Hepatocyte (in vitro differentiated cells): ENCODE measurements around the gene LY6G6F. TPM values are rescaled to one million over a fixed set of nuclear protein-coding genes. Genes with fewer than 3 reads are reported as not detected.

ENCODE experiments used
- DNase-seq: peaks from one replicate; pipeline ENCODE4 v3.0.0-alpha.2; 2016; ENCODE audit warnings: low spot score
- H2AFZ ChIP-seq: fragments of 200-600 bp; sonication (generic); 2 replicates; pipeline ENCODE4 v1.6.0; 2016; ENCODE audit warnings: antibody characterized with exemption, mild to moderate bottlenecking
- H3K27ac ChIP-seq: fragments of 200-600 bp; sonication (generic); 2 replicates; pipeline ENCODE4 v1.5.1; 2016; ENCODE audit warnings: mild to moderate bottlenecking
- H3K27me3 ChIP-seq: fragments of 200-600 bp; sonication (generic); 2 replicates; pipeline ENCODE4 v1.6.1; 2016
- H3K36me3 ChIP-seq: fragments of 200-600 bp; sonication (generic); replicated peaks from 2 replicates; pipeline ENCODE4 v1.5.1; 2016; ENCODE audit warnings: low read depth; ENCODE audit not compliant: insufficient read depth
- H3K4me1 ChIP-seq: fragments of 200-600 bp; sonication (generic); 2 replicates; pipeline ENCODE4 v1.5.1; 2016; ENCODE audit warnings: mild to moderate bottlenecking, moderate library complexity; ENCODE audit not compliant: insufficient read depth
- H3K4me2 ChIP-seq: fragments of 200-600 bp; sonication (generic); 2 replicates; pipeline ENCODE4 v1.6.0; 2016
- H3K4me3 ChIP-seq: fragments of 200-600 bp; sonication (generic); 2 replicates; pipeline ENCODE4 v1.5.1; 2016; ENCODE audit warnings: mild to moderate bottlenecking
- H3K79me2 ChIP-seq: fragments of 200-600 bp; sonication (generic); 2 replicates; pipeline ENCODE4 v1.6.0; 2017; ENCODE audit warnings: mild to moderate bottlenecking
- H3K9me2 ChIP-seq: fragments of 200-600 bp; sonication (generic); replicated peaks from 2 replicates; pipeline ENCODE4 v1.6.0; 2017; ENCODE audit warnings: mild to moderate bottlenecking; ENCODE audit not compliant: insufficient read depth
- H3K9me3 ChIP-seq: fragments of 200-600 bp; sonication (generic); 2 replicates; pipeline ENCODE4 v1.5.1; 2016; ENCODE audit warnings: low read depth, mild to moderate bottlenecking
- H4K20me1 ChIP-seq: fragments of 200-600 bp; sonication (generic); 2 replicates; pipeline ENCODE4 v1.6.0; 2016; ENCODE audit warnings: mild to moderate bottlenecking; ENCODE audit not compliant: insufficient read depth, poor library complexity, severe bottlenecking
- CTCF ChIP-seq: fragments of 200-600 bp; sonication (generic); IDR thresholded peaks from 2 replicates; pipeline ENCODE4 v1.5.1; 2016; ENCODE audit warnings: antibody characterized with exemption, mild to moderate bottlenecking; ENCODE audit not compliant: poor library complexity
- EZH2 ChIP-seq: fragments of 200-600 bp; sonication (generic); IDR thresholded peaks from 2 replicates; pipeline ENCODE4 v1.6.1; 2016; ENCODE audit warnings: antibody characterized with exemption, mild to moderate bottlenecking, borderline replicate concordance
- EZH2phosphoT487 ChIP-seq: fragments of 200-600 bp; sonication (generic); IDR thresholded peaks from one replicate; pipeline ENCODE4 v1.6.1; 2018; ENCODE audit warnings: antibody characterized with exemption, mild to moderate bottlenecking, low read depth, moderate library complexity; ENCODE audit not compliant: unreplicated experiment, severe bottlenecking
- WGBS: methylation state at CpG from one replicate; pipeline ENCODE4 v1.1.6; 2016; ENCODE audit warnings: low lambda C conversion rate; ENCODE audit errors: missing lambda C conversion rate; 5-methylcytosine and 5-hydroxymethylcytosine counted together
- polyA plus RNA-seq: library from polyadenylated mRNA; unstranded; fragments of >200 nt; fragmentation: Nextera tagmentation; extraction: Ambion mirVana; gene quantifications from 2 replicates; pipeline ENCODE4 v1.2.1, GENCODE V29; 2016
- total RNA-seq: library from RNA; depleted of rRNA; stranded (reverse); fragments of >200 nt; gene quantifications from 2 replicates; pipeline ENCODE4 v1.2.3, GENCODE V29; 2014

The LY6G6F gene
- total and polyA plus RNA-seq, 2 experiments from 2014 or later: not detected

- Histone ChIP-seq H3K4me1 (peaks cover 13% of the 10 kb centered on the region), H3K9me2 (no peaks in the 10 kb centered on the region), H3K4me2 (peak overlapping the region; percentile 95), H3K36me3 (no peaks in the 10 kb centered on the region), H4K20me1 (no peaks in the 10 kb centered on the region), H3K79me2 (peaks cover 59% of the 10 kb centered on the region), H3K9me3 (no peaks in the 10 kb centered on the region), H2AFZ (peak overlapping the region; percentile 45), H3K27me3 (no peaks in the 10 kb centered on the region), H3K27ac (peak overlapping the region; percentile 89), H3K4me3 (peak overlapping the region; percentile 76)
- no peak for DNase-seq
- WGBS: 12% methylated on average over 13 of the region's 15 CpGs
- TF ChIP-seq EZH2 (no peak), CTCF (no peak), EZH2phosphoT487 (no peak)
These were observed 40.2 kb upstream of the LY6G6F start for GRCh38 chr6:31666337-31666965.

- no peak for TF ChIP-seq EZH2
- TF ChIP-seq EZH2phosphoT487: no peak
- TF ChIP-seq CTCF: no peak
- 92% methylated on average over 8 of the region's 8 CpGs for WGBS
- no peak for DNase-seq
- Histone ChIP-seq H2AFZ (no peak within 1 kb of the TSS), H3K4me3 (no peak within 1 kb of the TSS), H3K27ac (no peak within 1 kb of the TSS), H3K9me3 (no peaks in the 10 kb centered on the region), H3K4me1 (no peaks in the 10 kb centered on the region), H3K79me2 (peaks cover 30% of the 10 kb centered on the region), H3K27me3 (no peaks in the 10 kb centered on the region), H3K4me2 (no peak within 1 kb of the TSS), H3K9me2 (no peaks in the 10 kb centered on the region), H4K20me1 (no peaks in the 10 kb centered on the region), H3K36me3 (no peaks in the 10 kb centered on the region)
These were observed 37.0 kb upstream of the LY6G6F start, which contains the start of gene LY6G5B for GRCh38 chr6:31669676-31670075. TSS of gene LY6G5B (plus strand) at chr6:31669976. CDS start at chr6:31670951, 975 bp downstream.

GRCh38 chr6:31676322-31676903 lies 30.3 kb upstream of the LY6G6F start:
- TF ChIP-seq EZH2 (no peak), EZH2phosphoT487 (no peak), CTCF (no peak)
- Histone ChIP-seq H3K4me3 (no peak overlapping the region), H4K20me1 (no peaks in the 10 kb centered on the region), H3K27me3 (no peaks in the 10 kb centered on the region), H3K9me2 (no peaks in the 10 kb centered on the region), H3K27ac (no peak overlapping the region), H3K79me2 (no peaks in the 10 kb centered on the region), H2AFZ (no peak overlapping the region), H3K9me3 (no peaks in the 10 kb centered on the region), H3K4me1 (peaks cover under 1% of the 10 kb centered on the region), H3K36me3 (no peaks in the 10 kb centered on the region), H3K4me2 (no peak overlapping the region)
- WGBS: 85% methylated on average over 4 of the region's 4 CpGs
- DNase-seq: no peak
